ENCODE measurements around the gene APPBP2.

DNA sequence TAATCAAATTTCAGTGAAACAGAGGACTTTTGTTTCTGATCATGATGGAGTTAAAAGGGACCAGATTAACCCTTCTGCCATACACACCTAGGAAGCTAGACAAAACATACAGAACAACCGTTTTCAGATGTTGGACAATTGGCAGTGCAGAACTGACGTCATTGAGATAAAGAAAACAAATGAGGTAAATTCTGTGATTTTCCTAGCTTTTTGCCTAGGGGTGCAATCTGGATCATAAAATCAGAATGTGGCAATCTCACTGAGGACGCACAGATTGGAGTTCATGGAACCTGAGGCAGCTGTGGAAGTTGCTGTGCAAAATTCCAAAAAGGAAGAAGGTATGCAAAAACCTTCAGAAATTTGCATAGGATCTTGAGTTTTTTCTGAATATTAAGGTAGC, 119.2 kb downstream of the APPBP2 start:
- TF ChIP-seq POLR2A (IDR thresholded peaks at IDR 0.05; ENCODE audit: low read depth, low read length) (no peak), POLR2AphosphoS5 (IDR thresholded peaks at IDR 0.05; ENCODE audit: low read depth, low read length) (no peak), TAF1 (IDR thresholded peaks at IDR 0.05; ENCODE audit: low read depth, low read length) (no peak), SPI1 (IDR thresholded peaks at IDR 0.05; ENCODE audit: low read depth, low read length) (no peak)

All from GM12891 (cell line).